Vagina (tissue), 2 donors: Measurements from ENCODE around the gene GPR161.
"Not testable (repeated sequence)": the region's sequence is repeated elsewhere in the genome, so short reads cannot be mapped to it uniquely, and the experiment has no call there.

Experiments
- POLR2A ChIP-seq, 2 donors: fragments of 450-650 bp; IDR thresholded peaks; one replicate each; pipeline ENCODE4 v1.6.1; 2017; ENCODE audit warnings: antibody characterized with exemption in 2 of 2, mild to moderate bottlenecking in 2 of 2, moderate library complexity in 2 of 2
- TF ChIP-seq, protein P1 (sequence below), 3 experiments: fragments of 450-650 bp in 2 of 3; fragments of 200-600 bp in 1 of 3; sonication (generic) in 1 of 3; IDR thresholded peaks; one replicate each; pipeline ENCODE4 v1.5.1; 2017 to 2019; ENCODE audit warnings: antibody characterized with exemption in 3 of 3, mild to moderate bottlenecking in 2 of 3, moderate library complexity in 2 of 3

- TF ChIP-seq, protein P1, sequence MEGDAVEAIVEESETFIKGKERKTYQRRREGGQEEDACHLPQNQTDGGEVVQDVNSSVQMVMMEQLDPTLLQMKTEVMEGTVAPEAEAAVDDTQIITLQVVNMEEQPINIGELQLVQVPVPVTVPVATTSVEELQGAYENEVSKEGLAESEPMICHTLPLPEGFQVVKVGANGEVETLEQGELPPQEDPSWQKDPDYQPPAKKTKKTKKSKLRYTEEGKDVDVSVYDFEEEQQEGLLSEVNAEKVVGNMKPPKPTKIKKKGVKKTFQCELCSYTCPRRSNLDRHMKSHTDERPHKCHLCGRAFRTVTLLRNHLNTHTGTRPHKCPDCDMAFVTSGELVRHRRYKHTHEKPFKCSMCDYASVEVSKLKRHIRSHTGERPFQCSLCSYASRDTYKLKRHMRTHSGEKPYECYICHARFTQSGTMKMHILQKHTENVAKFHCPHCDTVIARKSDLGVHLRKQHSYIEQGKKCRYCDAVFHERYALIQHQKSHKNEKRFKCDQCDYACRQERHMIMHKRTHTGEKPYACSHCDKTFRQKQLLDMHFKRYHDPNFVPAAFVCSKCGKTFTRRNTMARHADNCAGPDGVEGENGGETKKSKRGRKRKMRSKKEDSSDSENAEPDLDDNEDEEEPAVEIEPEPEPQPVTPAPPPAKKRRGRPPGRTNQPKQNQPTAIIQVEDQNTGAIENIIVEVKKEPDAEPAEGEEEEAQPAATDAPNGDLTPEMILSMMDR (IDR thresholded peaks at IDR 0.05), result not testable (repeated sequence)
- not testable (repeated sequence) for TF ChIP-seq POLR2A (IDR thresholded peaks at IDR 0.05)
Measured at GRCh38 chr1:168181063-168181720, 44.5 kb upstream of the GPR161 start.
